Measurements from ENCODE around the gene APBA1. TPM values are rescaled to one million over a fixed set of nuclear protein-coding genes. Genes with fewer than 3 reads are reported as not detected.
"Not testable (repeated sequence)": the region's sequence is repeated elsewhere in the genome, so short reads cannot be mapped to it uniquely, and the experiment has no call there.

The APBA1 gene
- total RNA-seq, 4 donors from 2014 or later = 3.3 to 9.7 (median 5.2) TPM

GRCh38 chr9:69444791-69445190 lies 227.4 kb downstream of the APBA1 start:
- Histone ChIP-seq H3K27ac (replicated peaks in 1 of 4) (no peak overlapping the region), H3K27me3 (no peaks in the 10 kb centered on the region), H3K4me1 (peaks cover 0 to 5% (median 0%) of the 10 kb centered on the region in 4 donors), H3K9me3 (no peaks in the 10 kb centered on the region), H3K36me3 (peaks cover 0 to 31% (median 9%) of the 10 kb centered on the region in 4 donors), H3K4me3 (no peak overlapping the region)
- WGBS = 96% methylated on average over 4 of the region's 4 CpGs
- TF ChIP-seq POLR2A (IDR thresholded peaks at IDR 0.05; ENCODE audit: low read depth) = no peak
- TF ChIP-seq CTCF (IDR thresholded peaks at IDR 0.05) = no peak
- TF ChIP-seq POLR2AphosphoS5 (IDR thresholded peaks at IDR 0.05) = no peak
- no peak for TF ChIP-seq EP300 (IDR thresholded peaks at IDR 0.05)
- intact Hi-C loops (cut with DNase I) = no loop called here
- DNase-seq (ENCODE audit: extremely low spot score) = no peak

GRCh38 chr9:69444021-69444420 lies 228.2 kb downstream of the APBA1 start:
- Histone ChIP-seq H3K9me3 (no peaks in the 10 kb centered on the region), H3K27me3 (no peaks in the 10 kb centered on the region), H3K27ac (replicated peaks in 1 of 4) (no peak overlapping the region), H3K36me3 (peaks cover 0 to 24% (median 9%) of the 10 kb centered on the region in 4 donors), H3K4me1 (peaks cover 0 to 5% (median 0%) of the 10 kb centered on the region in 4 donors), H3K4me3 (no peak overlapping the region)
- 83% methylated on average over 8 of the region's 8 CpGs for WGBS
- no peak for TF ChIP-seq POLR2A (IDR thresholded peaks at IDR 0.05; ENCODE audit: low read depth)
- no peak for TF ChIP-seq EP300 (IDR thresholded peaks at IDR 0.05)
- no peak for TF ChIP-seq POLR2AphosphoS5 (IDR thresholded peaks at IDR 0.05)
- TF ChIP-seq CTCF (IDR thresholded peaks at IDR 0.05) = no peak
- no peak for DNase-seq (ENCODE audit: extremely low spot score)
- intact Hi-C loops (cut with DNase I) = no loop called here

GRCh38 chr9:69443178-69443577 lies 229.0 kb downstream of the APBA1 start:
- H3K4me3 ChIP-seq = no peak overlapping the region
- no peak overlapping the region for H3K27ac ChIP-seq (replicated peaks in 1 of 4)
- WGBS = 97% methylated on average over 3 of the region's 3 CpGs
- peaks cover 0 to 5% (median 0%) of the 10 kb centered on the region in 4 donors for H3K4me1 ChIP-seq
- TF ChIP-seq EP300 (IDR thresholded peaks at IDR 0.05) (no peak), CTCF (IDR thresholded peaks at IDR 0.05) (no peak), POLR2AphosphoS5 (IDR thresholded peaks at IDR 0.05) (no peak)
- no peak for DNase-seq (ENCODE audit: extremely low spot score)
- intact Hi-C loops (cut with DNase I) = no loop called here
- no peaks in the 10 kb centered on the region for H3K27me3 ChIP-seq
- peaks cover 0 to 18% (median 7%) of the 10 kb centered on the region in 4 donors for H3K36me3 ChIP-seq
- no peaks in the 10 kb centered on the region for H3K9me3 ChIP-seq

- Histone ChIP-seq H3K27me3 (no peaks in the 10 kb centered on the region), H3K36me3 (peaks cover 0 to 15% (median 7%) of the 10 kb centered on the region in 4 donors), H3K9me3 (no peaks in the 10 kb centered on the region), H3K27ac (replicated peaks in 1 of 4) (no peak overlapping the region), H3K4me1 (peaks cover 0 to 5% (median 0%) of the 10 kb centered on the region in 4 donors), H3K4me3 (no peak overlapping the region)
- WGBS = 65% methylated on average over 5 of the region's 5 CpGs
- DNase-seq (ENCODE audit: extremely low spot score) = no peak
- TF ChIP-seq POLR2A (IDR thresholded peaks at IDR 0.05; ENCODE audit: low read depth) (no peak), CTCF (IDR thresholded peaks at IDR 0.05) (no peak), POLR2AphosphoS5 (IDR thresholded peaks at IDR 0.05) (no peak), EP300 (IDR thresholded peaks at IDR 0.05) (no peak)
- intact Hi-C loops (cut with DNase I) = no loop called here
Measured at GRCh38 chr9:69442486-69442885, 229.7 kb downstream of the APBA1 start.

- H3K4me3 ChIP-seq; H3K4me1 ChIP-seq; H3K27me3 ChIP-seq; intact Hi-C loops (cut with DNase I); H3K9me3 ChIP-seq; H3K27ac ChIP-seq (replicated peaks in 1 of 4); DNase-seq (ENCODE audit: extremely low spot score): not testable (repeated sequence)
- H3K36me3 ChIP-seq = peaks cover 0 to 14% (median 7%) of the 10 kb centered on the region in 4 donors
- WGBS = 95% methylated on average over 12 of the region's 15 CpGs
Measured at GRCh38 chr9:69440254-69440955, 231.8 kb downstream of the APBA1 start.

- DNase-seq (ENCODE audit: extremely low spot score); H3K4me3 ChIP-seq; H3K27ac ChIP-seq (replicated peaks in 1 of 4); H3K9me3 ChIP-seq; H3K4me1 ChIP-seq; intact Hi-C loops (cut with DNase I); H3K27me3 ChIP-seq: not testable (repeated sequence)
- 89% methylated on average over 4 of the region's 4 CpGs for WGBS
- H3K36me3 ChIP-seq = peaks cover 0 to 14% (median 7%) of the 10 kb centered on the region in 4 donors
Measured at GRCh38 chr9:69439654-69440053, 232.5 kb downstream of the APBA1 start.

Data from esophagus muscularis mucosa (tissue), 4 donors.